ENCODE results near the gene NUDT3. TPM values are rescaled to one million over a fixed set of nuclear protein-coding genes. Genes with fewer than 3 reads are reported as not detected.

The NUDT3 gene
- total RNA-seq, 1 experiment from 2014 or later = 25.2 TPM

DNA sequence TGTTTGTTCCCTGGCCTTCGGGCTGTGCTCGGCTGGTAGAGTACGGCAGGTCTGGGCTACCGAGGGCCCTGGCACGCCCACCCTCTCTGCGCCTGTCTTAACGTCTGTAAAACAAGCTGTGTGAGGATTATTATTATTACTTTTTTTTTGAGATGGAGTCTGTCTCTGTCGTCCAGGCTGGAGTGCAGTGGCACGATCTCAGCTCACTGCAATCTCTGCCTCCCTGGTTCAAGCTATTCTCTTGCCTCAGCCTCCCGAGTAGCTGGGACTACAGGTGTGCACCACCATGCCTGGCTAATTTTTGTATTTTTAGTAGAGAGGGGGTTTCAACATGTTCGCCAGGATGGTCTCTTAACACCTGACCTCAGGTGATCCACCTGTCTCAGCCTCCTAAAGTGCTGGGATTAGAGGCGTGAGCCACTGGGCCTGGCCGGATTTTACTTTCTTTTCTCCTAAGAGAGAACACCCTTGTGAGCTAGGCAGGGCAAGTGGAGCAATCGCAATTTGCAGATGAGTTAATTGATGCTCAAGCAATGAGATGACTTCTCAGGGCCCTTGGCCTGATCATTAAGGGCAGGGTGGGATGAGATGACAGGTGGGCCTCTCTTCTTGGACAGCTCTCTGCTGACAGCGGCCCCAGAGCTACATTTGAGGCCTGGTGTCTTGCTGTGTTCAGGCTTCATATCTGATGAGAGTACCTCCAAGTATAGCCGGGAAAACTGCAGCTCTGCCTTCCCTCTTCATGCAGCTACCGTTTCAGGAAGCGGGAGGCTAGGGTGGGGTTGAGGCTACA, 142.8 kb downstream of the NUDT3 start:
- CTCF ChIA-PET = interaction anchor here (0.6 to 4.9 kb wide), 9 partner anchors 13 to 890 kb away, joined by 3 to 69 read pairs (median 7); partner anchors contain the start of gene HMGA1

More for the DNA sequence above, 142.8 kb downstream of the NUDT3 start:
- H3K4me3 ChIP-seq (replicated peaks in 1 of 2; ENCODE audit: low read depth in 1 of 2, low read length in 2 of 2) = peak overlapping the region; percentile 80 to 87
- no peaks in the 10 kb centered on the region for H3K27me3 ChIP-seq (ENCODE audit: insufficient read depth, low read length)
- H3K9me3 ChIP-seq (ENCODE audit: control insufficient read depth in 1 of 2, insufficient read depth in 1 of 2, low read depth in 1 of 2, low read length in 2 of 2) = no peaks in the 10 kb centered on the region
- peak overlapping the region; percentile 81 for H3K9ac ChIP-seq (ENCODE audit: low read length)
- H2AFZ ChIP-seq (ENCODE audit: low read depth, low read length, poor library complexity, severe bottlenecking) = no peak overlapping the region
- ChIA-PET RAD21 (ENCODE audit: low non-redundant PET in 1 of 2, low total read pairs in 2 of 2, uncharacterized antibody in 2 of 2, unreplicated experiment in 2 of 2) (interaction anchor here (0.6 to 1.0 kb wide), 5 partner anchors 54 to 360 kb away, joined by 3 to 6 read pairs (median 3); no protein-coding TSS in a partner anchor), POLR2A (interaction anchor here (0.9 to 4.9 kb wide), 6 partner anchors 10 to 176 kb away, joined by 3 to 38 read pairs (median 4); partner anchors contain the start of genes HMGA1 and RPS10)
- peak overlapping the region; percentile 100 for H3K4me2 ChIP-seq (ENCODE audit: low read length)
- DNase-seq (ENCODE audit: low read depth, low spot score) = no peak
- H3K4me1 ChIP-seq (ENCODE audit: control insufficient read depth in 1 of 2, insufficient read depth in 2 of 2, low read length in 2 of 2) = peaks cover 24 to 52% of the 10 kb centered on the region in 2 experiments; a peak in 3 of 4 replicates
- BruUV-seq (replicated peaks) = no TSS peak
- H4K20me1 ChIP-seq (ENCODE audit: insufficient read depth) = no peaks in the 10 kb centered on the region
- intact Hi-C loops (cut with micrococcal nuclease) = loop anchor here (1.0 to 2.0 kb wide), 3 partner anchors 143 to 360 kb away; partner anchors contain the start of gene NUDT3
- H3K27ac ChIP-seq (ENCODE audit: low read depth, low read length) = peak overlapping the region; percentile 28; the same call in 1 of the 2 replicates
- ATAC-seq = peak; percentile 17
- TF ChIP-seq TCF7L2 (IDR thresholded peaks at IDR 0.05; ENCODE audit: borderline replicate concordance, extremely low read depth, insufficient read depth, insufficient read length) (no peak), EGR1 (IDR thresholded peaks at IDR 0.05; ENCODE audit: low read depth) (no peak), CBX3 (IDR thresholded peaks at IDR 0.05; ENCODE audit: low read depth) (no peak), ZNF274 (IDR thresholded peaks at IDR 0.05; ENCODE audit: low read depth, low read length) (no peak), POLR2A (IDR thresholded peaks at IDR 0.05; ENCODE audit: borderline replicate concordance, extremely low read depth, insufficient read depth, insufficient read length) (no peak), EZH2 (IDR thresholded peaks at IDR 0.05) (no peak), EZH2phosphoT487 (IDR thresholded peaks at IDR 0.05; ENCODE audit: borderline replicate concordance) (no peak), JUND (IDR thresholded peaks at IDR 0.05) (no peak)
- TF ChIP-seq, protein P1, sequence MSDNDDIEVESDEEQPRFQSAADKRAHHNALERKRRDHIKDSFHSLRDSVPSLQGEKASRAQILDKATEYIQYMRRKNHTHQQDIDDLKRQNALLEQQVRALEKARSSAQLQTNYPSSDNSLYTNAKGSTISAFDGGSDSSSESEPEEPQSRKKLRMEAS (IDR thresholded peaks at IDR 0.05) = no peak
- TF ChIP-seq, protein P2, sequence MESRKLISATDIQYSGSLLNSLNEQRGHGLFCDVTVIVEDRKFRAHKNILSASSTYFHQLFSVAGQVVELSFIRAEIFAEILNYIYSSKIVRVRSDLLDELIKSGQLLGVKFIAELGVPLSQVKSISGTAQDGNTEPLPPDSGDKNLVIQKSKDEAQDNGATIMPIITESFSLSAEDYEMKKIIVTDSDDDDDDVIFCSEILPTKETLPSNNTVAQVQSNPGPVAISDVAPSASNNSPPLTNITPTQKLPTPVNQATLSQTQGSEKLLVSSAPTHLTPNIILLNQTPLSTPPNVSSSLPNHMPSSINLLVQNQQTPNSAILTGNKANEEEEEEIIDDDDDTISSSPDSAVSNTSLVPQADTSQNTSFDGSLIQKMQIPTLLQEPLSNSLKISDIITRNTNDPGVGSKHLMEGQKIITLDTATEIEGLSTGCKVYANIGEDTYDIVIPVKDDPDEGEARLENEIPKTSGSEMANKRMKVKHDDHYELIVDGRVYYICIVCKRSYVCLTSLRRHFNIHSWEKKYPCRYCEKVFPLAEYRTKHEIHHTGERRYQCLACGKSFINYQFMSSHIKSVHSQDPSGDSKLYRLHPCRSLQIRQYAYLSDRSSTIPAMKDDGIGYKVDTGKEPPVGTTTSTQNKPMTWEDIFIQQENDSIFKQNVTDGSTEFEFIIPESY (IDR thresholded peaks at IDR 0.05; ENCODE audit: extremely low read depth, insufficient replicate concordance, low read length) = no peak
- TF ChIP-seq, protein P3, sequence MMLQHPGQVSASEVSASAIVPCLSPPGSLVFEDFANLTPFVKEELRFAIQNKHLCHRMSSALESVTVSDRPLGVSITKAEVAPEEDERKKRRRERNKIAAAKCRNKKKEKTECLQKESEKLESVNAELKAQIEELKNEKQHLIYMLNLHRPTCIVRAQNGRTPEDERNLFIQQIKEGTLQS (IDR thresholded peaks at IDR 0.05) = no peak
- H3K9me2 ChIP-seq (ENCODE audit: insufficient read depth) = no peaks in the 10 kb centered on the region
- peaks cover 0 to 9% of the 10 kb centered on the region in 2 experiments; a peak in 1 of 4 replicates for H3K36me3 ChIP-seq (ENCODE audit: control insufficient read depth in 1 of 2, insufficient read depth in 2 of 2, low read length in 2 of 2)
- H3K79me2 ChIP-seq (ENCODE audit: insufficient read depth, low read length) = no peaks in the 10 kb centered on the region

Data from HCT116 (cell line).